Right kidney (tissue), 9 donors: ENCODE results near the gene C19orf73.

ENCODE experiments used
- DNase-seq: peaks from one replicate; pipeline ENCODE4 v3.0.0-alpha.2; 2016
- long read RNA-seq, 8 donors: transcript quantifications; one replicate each; lab custom pipeline, GENCODE V29; 2026

C19orf73 gene, protein sequence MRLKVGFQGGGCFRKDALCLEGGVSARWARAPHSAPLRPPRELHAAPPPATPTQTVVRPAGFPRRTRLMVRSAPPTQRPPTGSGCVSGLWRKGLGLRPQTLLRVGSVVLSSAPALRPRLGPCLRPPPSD
- long read RNA-seq, donor 1, partial matches to known transcripts, result 0 of 3 reads
- long read RNA-seq, donor 1, other reads (novel, unspliced or antisense), result 0 of 3 reads
- long read RNA-seq, donor 2, partial matches to known transcripts, result 0 of 2 reads
- long read RNA-seq, donor 2, other reads (novel, unspliced or antisense), result 0 of 2 reads
- long read RNA-seq, donor 3, result 0 reads
- long read RNA-seq, donor 4, partial matches to known transcripts, result 0 of 2 reads
- long read RNA-seq, donor 4, other reads (novel, unspliced or antisense), result 0 of 2 reads
- long read RNA-seq, donor 5, transcript C19orf73-201 (1 exons, 744 nt), result major isoform, 7 of 7 reads
- long read RNA-seq, donor 5, partial matches to known transcripts, result 0 of 7 reads
- long read RNA-seq, donor 5, other reads (novel, unspliced or antisense), result 0 of 7 reads
- long read RNA-seq, donor 6, result 0 reads
- long read RNA-seq, donor 7, transcript C19orf73-201 (1 exons, 744 nt), result major isoform, 5 of 5 reads
- long read RNA-seq, donor 7, partial matches to known transcripts, result 0 of 5 reads
- long read RNA-seq, donor 7, other reads (novel, unspliced or antisense), result 0 of 5 reads
- long read RNA-seq, donor 8, partial matches to known transcripts, result 0 of 3 reads
- long read RNA-seq, donor 8, other reads (novel, unspliced or antisense), result 0 of 3 reads

DNA sequence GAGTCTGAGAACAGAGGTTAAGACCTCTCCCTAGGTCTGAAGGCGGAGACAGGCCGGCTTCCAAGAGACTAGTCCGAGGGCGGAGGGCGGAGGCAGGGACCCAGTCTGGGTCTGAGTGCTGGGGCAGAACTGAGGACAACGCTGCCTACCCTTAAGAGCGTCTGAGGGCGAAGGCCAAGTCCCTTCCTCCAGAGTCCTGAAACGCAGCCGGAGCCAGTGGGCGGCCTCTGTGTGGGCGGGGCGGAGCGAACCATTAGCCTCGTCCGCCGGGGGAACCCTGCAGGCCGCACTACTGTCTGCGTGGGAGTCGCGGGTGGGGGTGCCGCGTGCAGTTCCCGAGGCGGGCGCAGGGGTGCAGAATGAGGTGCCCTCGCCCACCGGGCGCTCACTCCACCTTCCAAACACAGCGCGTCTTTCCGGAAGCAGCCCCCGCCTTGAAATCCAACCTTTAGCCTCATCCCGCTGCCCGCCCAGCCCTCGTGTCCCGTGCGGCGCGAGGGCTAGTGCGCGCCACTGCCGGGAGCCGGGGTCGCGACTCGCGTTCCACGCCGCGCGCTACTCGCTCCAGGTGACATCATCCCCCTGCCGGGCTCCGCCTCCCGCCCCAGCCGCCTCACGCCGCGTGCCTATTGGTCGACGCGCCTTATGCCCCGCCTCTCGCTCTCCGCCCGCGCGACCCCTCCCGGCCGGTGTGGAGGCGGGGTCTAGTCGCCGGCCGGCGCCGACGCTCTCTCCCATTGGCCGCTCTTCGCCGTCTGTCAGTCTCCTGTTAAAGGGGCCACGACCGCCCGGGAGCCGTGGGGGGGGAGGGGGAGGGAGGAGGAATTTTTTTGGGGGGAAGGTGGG lies at the start of gene C19orf73:
Gene C19orf73 (minus strand): TSS at position 579 of the 846 bp plus-strand sequence. CDS start 121 bp downstream, at position 458.
- DNase-seq, result peak; percentile 95

DNA sequence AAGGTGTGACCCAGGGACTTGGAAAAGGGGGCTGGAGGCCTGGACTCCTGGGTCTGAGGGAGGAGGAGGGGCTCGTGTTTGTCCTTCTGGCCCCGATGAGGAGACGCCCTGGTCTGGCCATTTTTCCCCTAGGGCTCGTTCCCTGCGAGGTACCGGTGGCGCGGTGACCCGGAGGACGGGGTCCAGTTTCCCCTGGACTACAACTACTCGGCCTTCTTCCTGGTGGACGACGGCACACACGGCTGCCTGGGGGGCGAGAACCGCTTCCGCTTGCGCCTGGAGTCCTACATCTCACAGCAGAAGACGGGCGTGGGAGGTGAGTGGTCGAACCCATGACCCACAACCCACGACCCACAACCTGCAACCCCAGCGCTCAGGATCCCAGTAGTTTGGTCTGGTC lies 49.5 kb upstream of the C19orf73 start:
- DNase-seq, result no peak

DNA sequence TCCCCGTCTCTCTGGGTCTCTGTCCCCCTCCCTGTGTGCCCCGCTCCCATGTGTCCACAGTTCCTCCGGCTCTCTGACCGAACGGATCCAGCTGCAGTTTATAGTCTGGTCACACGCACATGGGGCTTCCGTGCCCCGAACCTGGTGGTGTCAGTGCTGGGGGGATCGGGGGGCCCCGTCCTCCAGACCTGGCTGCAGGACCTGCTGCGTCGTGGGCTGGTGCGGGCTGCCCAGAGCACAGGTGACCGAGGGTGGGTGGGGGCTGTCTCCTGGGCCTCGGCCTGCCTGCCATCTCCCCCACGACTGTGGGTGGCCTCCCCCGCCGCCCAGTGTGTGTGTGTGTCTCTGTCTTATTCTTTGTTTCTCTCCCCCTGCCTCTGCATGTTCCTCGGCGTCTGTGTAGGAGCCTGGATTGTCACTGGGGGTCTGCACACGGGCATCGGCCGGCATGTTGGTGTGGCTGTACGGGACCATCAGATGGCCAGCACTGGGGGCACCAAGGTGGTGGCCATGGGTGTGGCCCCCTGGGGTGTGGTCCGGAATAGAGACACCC lies 49.0 kb upstream of the C19orf73 start:
- DNase-seq, result no peak

DNA sequence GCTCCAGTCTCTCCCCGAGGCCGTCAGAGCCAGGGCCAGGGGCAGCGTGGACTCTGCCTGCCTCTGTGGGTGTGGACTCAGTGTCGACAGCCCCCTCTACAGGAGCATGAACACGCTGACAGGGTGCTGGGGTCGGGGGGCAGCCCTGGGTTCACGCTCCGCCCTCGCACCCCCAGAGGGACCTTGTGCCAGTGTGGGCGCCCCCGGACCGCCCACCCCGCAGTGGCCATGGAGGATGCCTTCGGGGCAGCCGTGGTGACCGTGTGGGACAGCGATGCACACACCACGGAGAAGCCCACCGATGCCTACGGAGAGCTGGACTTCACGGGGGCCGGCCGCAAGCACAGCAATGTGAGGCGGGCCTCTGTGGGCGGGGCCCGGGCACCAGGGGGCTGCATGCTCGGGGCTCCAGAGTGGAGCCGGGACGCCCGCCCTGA lies 46.9 kb upstream of the C19orf73 start:
- DNase-seq, result peak; percentile 45

DNA sequence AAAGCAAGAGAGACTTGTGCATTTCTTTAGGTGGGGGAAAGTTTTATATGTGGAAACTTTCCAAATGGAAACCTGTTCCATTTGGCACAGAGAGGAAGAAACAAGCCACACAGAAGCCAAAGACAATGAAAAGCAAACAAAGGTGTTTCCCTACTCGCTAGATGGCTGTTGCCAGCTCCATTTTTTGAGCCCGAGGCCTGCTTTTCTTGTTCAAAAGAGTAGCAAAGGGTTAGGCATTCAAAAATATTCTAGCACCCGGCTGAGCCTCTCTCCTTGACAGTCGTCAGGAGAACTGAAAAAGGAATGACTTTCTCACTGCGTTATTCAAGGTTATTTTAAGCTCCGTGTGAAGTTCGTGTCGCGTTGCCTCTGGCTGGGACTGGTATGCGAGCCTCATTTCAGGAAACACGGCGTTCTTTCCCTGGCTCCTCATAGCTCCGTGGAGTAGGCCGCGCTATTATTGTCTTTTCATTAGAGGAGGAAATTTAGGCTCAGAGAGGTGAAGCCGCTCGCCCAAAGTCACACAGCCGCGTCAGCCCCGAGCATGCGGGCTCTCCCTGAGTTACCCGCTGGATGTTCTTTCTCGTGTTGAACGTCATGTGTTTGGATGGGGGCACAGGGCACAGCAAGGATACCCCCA lies 46.3 kb upstream of the C19orf73 start:
- DNase-seq, result no peak

DNA sequence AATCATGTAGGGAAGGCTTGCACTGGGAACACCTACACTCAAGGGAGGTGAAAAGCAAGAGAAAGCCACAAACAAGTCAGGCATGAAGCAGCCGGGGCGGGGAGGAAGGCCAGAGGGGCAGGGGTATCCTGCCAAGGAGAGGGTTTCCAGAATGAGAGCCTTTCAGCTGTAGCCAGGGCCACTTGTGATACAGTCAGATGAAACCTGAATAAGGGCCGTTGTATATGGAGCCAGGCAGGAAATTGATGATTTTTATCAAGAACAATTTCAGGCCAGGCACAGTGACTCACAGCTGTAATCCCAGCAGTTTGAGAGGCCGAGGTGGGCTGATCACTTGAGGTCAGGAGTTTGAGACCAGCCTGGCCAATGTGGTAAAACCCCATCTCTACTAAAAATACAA lies 43.0 kb upstream of the C19orf73 start:
- DNase-seq, result no peak

DNA sequence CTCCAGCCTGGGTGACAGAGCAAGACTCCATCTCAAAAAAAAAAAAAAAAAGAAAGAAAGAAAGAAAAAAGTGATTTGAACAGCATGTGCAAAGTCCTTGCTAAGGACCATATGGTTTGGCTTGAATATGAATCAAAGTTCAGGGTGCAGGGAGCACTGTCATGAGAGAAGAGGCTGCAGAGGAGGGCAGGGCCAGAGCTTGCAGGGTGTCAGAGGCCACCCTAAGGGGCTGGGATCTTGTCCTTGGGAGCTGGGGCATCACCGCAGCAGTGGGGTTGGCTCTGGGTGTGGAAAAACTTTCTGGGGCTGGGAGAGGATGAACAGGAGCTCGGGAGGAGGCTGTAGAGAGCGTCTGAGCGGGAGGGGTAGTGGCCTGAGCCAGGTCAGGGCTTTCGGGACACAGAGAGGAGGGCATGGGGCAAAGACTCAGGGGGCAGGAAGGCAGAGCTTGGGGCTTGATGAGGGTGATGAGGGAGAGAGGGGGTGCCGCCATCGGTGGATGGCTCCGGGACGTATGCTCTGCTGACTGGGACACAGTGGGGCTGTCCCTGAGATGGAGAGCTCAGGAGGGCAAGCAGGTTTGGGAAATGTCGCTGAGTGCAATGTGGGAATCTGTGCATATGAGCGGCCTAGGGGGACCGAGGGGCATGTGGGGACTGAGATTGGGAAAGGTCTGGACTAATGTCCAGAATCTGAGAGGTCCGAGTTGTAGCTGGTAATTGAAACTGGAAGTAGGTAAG lies 41.7 kb upstream of the C19orf73 start:
- no peak for DNase-seq

DNA sequence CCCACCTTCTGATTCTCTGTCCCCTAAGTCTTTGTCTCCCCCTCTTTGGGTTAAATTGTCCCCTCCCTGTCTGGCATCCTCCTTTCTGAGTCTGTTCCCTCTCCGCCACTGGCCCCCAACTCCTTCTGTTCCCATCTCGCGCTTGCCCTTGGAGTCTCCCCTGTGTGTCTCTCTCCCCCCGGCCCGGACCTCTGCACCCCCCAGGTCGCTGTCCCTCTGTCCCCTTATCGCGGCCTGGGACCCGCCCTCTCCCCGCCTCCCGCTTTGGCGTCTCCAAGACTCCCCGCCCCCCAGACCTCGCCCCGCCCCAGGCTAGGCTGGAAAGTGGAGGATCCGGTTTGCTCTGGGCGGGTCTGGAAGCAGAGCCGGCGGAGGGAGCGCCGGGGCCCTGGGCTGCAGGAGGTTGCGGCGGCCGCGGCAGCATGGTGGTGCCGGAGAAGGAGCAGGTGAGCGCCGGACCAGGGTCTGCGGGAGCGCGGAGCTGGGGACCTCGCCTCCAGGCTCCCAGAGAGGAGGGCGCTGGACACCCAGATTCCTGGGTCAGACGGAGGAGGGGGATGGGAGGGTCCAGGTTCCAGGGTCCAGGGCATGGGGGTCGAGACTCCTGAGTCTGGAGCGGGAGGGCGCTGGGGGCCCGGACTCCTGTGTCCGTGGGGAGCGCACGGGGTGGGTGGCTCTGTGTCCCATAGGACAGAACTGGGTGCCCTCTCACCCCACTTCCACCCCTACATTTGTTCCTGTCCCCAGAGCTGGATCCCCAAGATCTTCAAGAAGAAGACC lies 38.7 kb upstream of the C19orf73 start, which contains the start of gene TRPM4:
Gene TRPM4 (plus strand): TSS at position 348 of the 780 bp plus-strand sequence. CDS start 75 bp downstream, at position 423.
- DNase-seq, result peak; percentile 76

DNA sequence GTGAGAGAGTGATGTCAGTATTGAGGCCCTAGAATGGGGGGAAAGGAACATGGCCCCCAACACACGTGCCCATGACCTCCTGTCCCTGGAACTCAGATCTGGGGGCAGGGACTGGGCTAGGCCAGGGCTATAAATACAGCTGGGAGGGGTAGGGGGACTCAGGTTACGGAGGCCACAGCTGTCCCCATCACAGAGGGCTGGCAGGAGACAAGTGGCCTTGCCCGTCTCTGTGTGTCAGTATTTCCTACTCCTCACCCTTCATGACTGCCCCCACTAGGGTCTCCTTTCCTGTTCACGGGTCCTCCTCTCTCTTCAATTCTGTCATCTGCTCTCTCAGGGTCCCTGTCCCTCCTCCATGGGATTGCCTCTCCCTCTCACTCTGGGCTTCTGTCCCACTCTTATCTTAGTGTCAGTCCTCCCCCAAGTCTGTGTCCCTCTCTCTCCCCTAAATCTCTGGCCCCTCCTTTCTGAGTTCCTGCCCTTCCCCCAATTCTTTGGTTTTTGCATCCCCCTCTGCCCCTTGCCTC lies 36.9 kb upstream of the C19orf73 start:
- peak; percentile 56 for DNase-seq

DNA sequence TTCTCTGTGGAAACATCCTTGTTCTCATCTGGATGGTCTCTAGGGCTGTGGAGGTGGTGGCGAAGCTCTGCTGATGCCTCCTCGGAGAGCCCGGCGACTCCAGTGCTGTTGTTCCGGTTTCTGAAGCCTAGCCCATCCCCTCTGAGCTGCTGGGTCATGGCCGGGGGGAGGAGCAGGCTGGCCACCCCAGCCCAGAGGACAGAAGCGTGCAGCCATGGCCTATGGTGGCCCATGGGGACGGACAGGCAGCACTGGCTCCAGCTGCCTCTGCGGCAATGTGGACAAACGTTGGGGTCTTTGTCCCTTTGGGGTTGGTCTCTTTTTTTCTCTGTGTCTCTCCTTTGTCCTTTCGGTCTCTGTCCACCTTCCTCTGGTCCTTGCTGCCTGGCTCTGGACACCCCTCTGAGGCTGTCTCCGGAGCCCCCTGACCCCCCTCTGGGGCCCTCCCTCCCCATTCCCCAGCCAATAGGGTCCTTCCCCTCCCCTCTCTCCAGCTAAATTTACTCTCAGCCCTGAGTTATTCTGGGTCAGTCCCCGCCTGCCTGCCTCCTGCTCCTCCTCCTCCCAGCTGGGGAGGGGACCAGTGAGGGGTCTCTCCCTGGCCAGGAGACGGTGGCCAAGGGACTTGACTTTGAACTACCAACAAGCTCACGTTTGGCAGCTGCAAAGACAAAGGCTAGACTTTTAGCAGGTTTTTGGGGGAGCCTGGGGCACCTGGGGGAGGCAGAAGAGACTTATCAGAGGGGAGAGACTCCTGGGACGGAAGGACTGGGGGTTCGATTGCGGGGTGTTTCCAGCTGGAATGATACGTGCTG lies 36.3 kb upstream of the C19orf73 start, which contains the start of gene HRC:
Gene HRC (minus strand): TSS at position 392 of the 815 bp plus-strand sequence. CDS start 159 bp downstream, at position 233.
- peak; percentile 68 for DNase-seq

DNA sequence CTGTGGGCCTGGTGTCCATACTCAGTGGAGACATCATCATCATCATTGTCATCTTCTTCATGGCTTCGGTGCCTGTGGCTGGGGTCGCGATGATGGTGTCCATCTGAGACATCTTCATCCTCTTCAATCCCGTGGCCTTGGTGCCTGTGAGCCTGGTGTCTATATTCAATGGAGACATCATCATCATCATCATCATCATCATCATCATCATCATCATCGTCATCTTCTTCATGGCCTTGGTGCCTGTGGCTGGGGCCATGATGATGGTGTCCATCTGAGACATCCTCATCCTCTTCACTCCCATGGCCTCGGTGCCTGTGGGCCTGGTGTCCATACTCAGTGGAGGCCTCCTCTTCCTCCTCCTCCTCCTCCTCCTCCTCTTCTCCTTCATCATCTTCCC lies 35.3 kb upstream of the C19orf73 start:
- DNase-seq, result no peak

DNA sequence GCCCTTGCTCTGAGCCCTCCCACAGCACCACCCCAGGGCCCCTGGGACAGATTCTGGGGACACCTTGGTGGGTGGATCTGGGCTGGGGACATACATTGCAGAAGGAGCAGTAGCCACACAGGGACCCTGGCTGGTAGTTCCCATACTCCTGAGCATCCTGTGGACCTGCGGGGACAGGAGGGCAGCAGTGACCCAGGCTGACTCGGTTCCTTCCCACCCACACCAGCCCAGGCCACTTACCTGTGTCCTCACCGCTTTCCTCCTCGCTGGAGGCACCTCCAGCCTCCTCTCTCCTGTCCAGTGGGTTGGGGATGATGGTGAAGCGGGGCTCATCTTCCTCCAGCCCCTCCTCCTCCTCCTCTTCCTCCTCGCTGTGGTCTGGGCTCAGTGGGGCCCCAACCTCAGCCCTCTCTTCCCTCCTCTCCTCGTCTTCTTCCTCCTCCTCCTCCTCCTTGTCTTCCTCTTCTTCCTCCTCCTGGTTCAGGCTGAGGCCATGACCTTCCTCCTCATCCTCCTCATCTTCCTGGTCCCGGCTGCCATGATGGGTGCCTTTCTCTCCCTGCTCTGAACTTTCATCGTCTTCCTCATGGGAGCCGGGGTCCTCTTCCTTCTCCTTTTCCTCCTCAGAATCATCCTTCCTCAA lies 34.3 kb upstream of the C19orf73 start:
- no peak for DNase-seq

DNA sequence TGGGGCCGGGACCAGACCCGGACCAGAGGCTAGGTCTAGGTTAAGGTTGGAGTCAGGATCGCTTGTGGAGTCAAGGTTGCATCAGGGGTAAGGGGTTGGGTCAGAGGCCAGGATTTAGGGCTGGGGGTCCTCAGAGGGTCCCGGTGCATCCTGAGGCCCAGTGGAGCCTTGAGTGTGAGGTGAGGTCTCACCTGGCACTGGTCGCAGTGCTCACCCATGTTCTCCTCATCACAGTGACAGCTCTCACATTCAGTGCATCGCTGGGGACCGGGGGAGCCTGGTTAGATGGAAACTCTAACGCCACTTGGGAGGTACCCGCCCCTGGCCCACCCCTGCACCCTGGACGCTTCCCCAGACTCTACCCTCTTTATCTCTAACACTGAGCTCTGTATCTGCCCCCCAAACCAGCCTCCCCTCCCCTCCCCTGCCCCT lies 33.2 kb upstream of the C19orf73 start:
- DNase-seq, result no peak

DNA sequence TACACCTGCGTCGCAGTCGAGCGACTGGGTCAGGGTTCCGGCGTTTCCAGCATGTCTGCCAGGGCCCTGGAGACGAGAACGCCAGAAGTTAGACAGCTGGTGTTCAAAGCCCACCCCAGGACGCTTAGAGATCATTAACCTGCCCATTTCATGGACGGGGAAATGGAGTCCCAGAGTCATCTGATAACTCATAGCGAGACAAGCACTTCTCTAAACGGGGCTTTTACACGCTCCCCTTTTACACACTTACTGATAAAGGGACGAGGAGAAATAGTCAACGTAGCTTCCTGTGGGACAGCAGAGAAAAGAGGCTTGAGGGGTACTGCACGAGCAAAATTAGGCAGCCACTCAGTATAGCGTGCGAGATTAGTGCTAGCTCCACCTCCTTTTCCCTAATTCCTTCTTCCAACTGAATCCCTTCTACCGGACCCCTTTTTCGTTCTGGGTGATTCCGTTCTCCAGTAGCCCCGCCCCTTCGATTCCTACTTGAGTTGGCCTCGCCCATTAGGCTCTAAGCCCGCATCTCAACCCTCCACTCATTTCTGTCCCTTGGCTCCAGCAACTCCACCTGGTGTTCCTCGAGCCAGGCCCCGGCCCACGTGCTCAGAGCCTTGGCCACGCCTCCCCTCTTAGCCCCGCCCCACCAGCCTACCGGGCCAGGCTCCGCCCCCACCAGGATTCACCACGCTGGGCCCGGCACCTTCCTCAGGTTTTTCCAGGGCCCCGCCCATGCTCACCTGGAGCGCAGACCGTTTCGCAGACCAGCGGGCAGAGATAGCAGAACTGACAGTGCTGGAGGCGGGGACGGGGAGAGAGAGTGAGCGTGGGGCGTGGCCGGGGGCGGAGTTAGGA lies 32.5 kb upstream of the C19orf73 start:
- DNase-seq, result no peak

DNA sequence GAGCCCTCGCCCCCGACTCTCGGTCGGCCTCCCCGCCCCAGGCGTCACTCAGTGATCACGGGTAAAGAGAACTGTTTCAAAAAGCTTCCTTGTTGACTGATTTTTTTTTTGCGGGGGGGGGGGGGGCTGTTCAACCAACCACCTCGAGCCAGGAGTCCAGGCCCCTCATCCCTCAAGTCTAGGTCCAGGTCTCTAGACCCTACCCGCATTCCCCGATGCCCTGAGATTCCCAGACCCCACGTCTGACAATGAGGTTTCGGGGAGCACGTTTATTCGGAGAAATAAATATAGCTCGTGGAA lies 32.0 kb upstream of the C19orf73 start:
- DNase-seq, result no peak

DNA sequence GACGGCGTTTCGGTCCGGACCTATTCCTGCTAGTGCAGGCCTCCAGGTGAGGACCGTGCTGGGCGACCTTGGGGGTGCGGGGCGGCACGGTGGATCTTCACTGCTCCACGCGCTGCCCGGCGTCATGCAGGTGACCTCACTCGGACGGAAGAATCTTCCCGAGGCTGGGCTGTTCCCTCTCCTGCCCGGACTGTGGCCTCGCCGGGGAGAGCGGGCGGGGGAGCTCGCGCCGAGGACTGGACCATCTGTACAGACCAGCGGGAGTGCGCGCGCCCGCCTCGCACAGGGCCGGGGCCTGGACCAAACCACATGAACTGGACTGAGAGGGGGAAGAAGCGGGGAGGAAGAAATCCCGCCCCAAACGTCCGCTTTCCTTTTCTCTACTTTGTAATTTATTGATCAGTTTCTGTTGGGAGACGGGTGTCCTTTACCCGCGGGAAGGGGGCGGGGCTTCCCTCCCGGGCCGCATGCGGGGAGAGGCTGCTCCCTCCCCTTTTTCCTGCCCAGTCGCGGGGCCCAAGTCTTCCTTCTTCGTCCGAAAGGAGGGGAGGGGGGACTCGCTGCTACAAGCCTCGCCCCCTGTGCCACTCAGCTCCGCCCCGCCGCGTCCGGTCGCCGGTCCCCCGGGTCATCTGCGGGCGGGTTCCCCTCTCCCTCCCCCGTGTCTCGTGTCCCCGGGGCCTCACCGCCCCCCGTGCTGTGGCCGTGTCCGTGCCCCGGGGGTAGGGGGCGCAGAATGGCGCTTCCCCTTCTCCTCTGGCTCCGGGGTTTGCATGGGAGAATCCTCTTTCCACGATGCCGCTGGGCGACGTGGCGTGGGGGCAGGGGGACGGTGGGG lies 31.4 kb upstream of the C19orf73 start:
- peak; percentile 100 for DNase-seq
